Caco-2 (cell line): ENCODE results near the gene MEGF9. TPM values are rescaled to one million over a fixed set of nuclear protein-coding genes. Genes with fewer than 3 reads are reported as not detected.

Experiments used
- BruUV-seq: library from RNA; stranded (reverse); fragments of 400-500 nt; replicated peaks from 2 replicates; lab custom pipeline; 2021; lab: Mats Ljungman, UMichigan
- CTCF ChIA-PET: fragments of 300-600 bp; sonication (Branson Sonifier 250); formaldehyde crosslinking; loops from one replicate; lab custom pipeline; 2022; ENCODE audit warnings: antibody characterized with exemption; lab: Charles Lee
- POLR2A ChIA-PET: fragments of 300-600 bp; sonication (Branson Sonifier 250); formaldehyde crosslinking; loops from one replicate; lab custom pipeline; 2022; ENCODE audit warnings: antibody characterized with exemption; lab: Charles Lee
- DNase-seq, 2 experiments: peaks; one replicate each; pipeline versions ENCODE4 v3.0.0 to v3.0.0-alpha.2; 2020 to 2022
- H3K27me3 ChIP-seq: replicated peaks from 2 replicates; pipeline ENCODE4 v1.6.0; 2011; ENCODE audit warnings: low read length; ENCODE audit not compliant: control insufficient read depth, insufficient read depth
- H3K36me3 ChIP-seq: 2 replicates; pipeline ENCODE4 v1.5.1; 2011; ENCODE audit warnings: low read length; ENCODE audit not compliant: control insufficient read depth, insufficient read depth
- H3K4me1 ChIP-seq: fragments of 250-450 bp; sonication (Bioruptor Pico); 2 replicates; pipeline ENCODE4 v1.5.1; 2020; ENCODE audit warnings: mild to moderate bottlenecking
- H3K4me3 ChIP-seq: 2 replicates; pipeline ENCODE4 v1.5.1; 2011; ENCODE audit warnings: low read depth, mild to moderate bottlenecking, control low read depth, low read length
- H3K9me3 ChIP-seq: fragments of 250-450 bp; sonication (Bioruptor Pico); 2 replicates; pipeline ENCODE4 v1.5.1; 2020; ENCODE audit warnings: mild to moderate bottlenecking, moderate library complexity
- H3K27ac Mint-ChIP-seq: one replicate; pipeline ENCODE4 v1.8.0; 2022; ENCODE audit warnings: mixed read lengths; ENCODE audit not compliant: unreplicated experiment
- H3K27me3 Mint-ChIP-seq: one replicate; pipeline ENCODE4 v1.8.0; 2022; ENCODE audit warnings: mixed read lengths; ENCODE audit not compliant: insufficient read depth, unreplicated experiment
- H3K36me3 Mint-ChIP-seq: one replicate; pipeline ENCODE4 v1.8.0; 2022; ENCODE audit warnings: mild to moderate bottlenecking, mixed read lengths; ENCODE audit not compliant: insufficient read depth, unreplicated experiment
- H3K4me1 Mint-ChIP-seq: one replicate; pipeline ENCODE4 v1.8.0; 2022; ENCODE audit warnings: low read depth, mixed read lengths; ENCODE audit not compliant: unreplicated experiment
- H3K4me3 Mint-ChIP-seq: one replicate; pipeline ENCODE4 v1.8.0; 2022; ENCODE audit warnings: mild to moderate bottlenecking, moderate library complexity, mixed read lengths; ENCODE audit not compliant: unreplicated experiment
- H3K9me3 Mint-ChIP-seq: one replicate; pipeline ENCODE4 v1.8.0; 2022; ENCODE audit warnings: mixed read lengths; ENCODE audit not compliant: unreplicated experiment
- intact Hi-C: fragments of 100-400 bp; cut with micrococcal nuclease; formaldehyde crosslinking; loops from one replicate; pipeline ENCODE4 v1.10.0; 2022; ENCODE audit not compliant: unreplicated experiment
- total RNA-seq: library from RNA; stranded (reverse); gene quantifications from 2 replicates; pipeline ENCODE4 v1.2.3, GENCODE V29; 2022
- TF ChIP-seq, protein P1 (sequence below), 2 experiments: fragments of 200-600 bp in 1 of 2; IDR thresholded peaks; 1 replicate in 1 of 2; 2 replicates in 1 of 2; pipeline versions ENCODE4 v1.5.1 to v1.8.0; 2011 to 2022; ENCODE audit warnings: antibody characterized with exemption in 1 of 2, control low read depth in 1 of 2, inconsistent platforms in 1 of 2, low read depth in 1 of 2, low read length in 1 of 2, mild to moderate bottlenecking in 1 of 2, moderate library complexity in 1 of 2; ENCODE audit not compliant: insufficient read depth in 1 of 2, severe bottlenecking in 1 of 2, unreplicated experiment in 1 of 2

The MEGF9 gene
- total RNA-seq, 1 experiment from 2014 or later = 2.9 TPM

DNA sequence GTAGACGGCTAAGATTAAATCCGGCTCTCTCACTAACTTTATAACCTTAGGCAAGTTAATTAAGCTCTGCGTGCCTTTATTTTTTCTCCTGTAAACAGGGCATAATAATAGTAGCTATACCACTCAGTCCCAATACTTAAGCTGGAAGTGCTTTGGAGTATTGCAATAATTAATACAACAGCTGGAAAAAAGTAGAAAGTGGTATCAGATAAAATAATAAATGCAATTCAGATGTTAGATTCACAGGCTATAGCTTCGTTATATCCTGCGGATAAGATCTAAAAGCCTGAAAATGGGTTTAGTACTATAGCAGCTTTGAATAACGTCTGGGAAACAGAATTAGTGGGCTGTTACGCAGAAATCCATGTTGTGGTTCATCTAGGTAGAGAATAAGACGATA, 51.8 kb downstream of the MEGF9 start:
- no TSS peak for BruUV-seq
- no peaks in the 10 kb centered on the region for H3K36me3 ChIP-seq
- no peak for DNase-seq
- no peak overlapping the region for H3K27ac Mint-ChIP-seq
- peaks cover 2% of the 10 kb centered on the region for H3K27me3 Mint-ChIP-seq
- CTCF ChIA-PET = no interaction called here
- TF ChIP-seq, protein P1, sequence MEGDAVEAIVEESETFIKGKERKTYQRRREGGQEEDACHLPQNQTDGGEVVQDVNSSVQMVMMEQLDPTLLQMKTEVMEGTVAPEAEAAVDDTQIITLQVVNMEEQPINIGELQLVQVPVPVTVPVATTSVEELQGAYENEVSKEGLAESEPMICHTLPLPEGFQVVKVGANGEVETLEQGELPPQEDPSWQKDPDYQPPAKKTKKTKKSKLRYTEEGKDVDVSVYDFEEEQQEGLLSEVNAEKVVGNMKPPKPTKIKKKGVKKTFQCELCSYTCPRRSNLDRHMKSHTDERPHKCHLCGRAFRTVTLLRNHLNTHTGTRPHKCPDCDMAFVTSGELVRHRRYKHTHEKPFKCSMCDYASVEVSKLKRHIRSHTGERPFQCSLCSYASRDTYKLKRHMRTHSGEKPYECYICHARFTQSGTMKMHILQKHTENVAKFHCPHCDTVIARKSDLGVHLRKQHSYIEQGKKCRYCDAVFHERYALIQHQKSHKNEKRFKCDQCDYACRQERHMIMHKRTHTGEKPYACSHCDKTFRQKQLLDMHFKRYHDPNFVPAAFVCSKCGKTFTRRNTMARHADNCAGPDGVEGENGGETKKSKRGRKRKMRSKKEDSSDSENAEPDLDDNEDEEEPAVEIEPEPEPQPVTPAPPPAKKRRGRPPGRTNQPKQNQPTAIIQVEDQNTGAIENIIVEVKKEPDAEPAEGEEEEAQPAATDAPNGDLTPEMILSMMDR (IDR thresholded peaks at IDR 0.05; ENCODE audit: insufficient read depth in 1 of 2, low read depth in 1 of 2, low read length in 1 of 2, severe bottlenecking in 1 of 2, unreplicated experiment in 1 of 2) = no peak
- H3K4me1 ChIP-seq = no peaks in the 10 kb centered on the region
- POLR2A ChIA-PET = no interaction called here
- no peaks in the 10 kb centered on the region for H3K27me3 ChIP-seq
- intact Hi-C loops = no loop called here
- no peaks in the 10 kb centered on the region for H3K36me3 Mint-ChIP-seq
- no peak overlapping the region for H3K4me3 Mint-ChIP-seq
- peaks cover 6% of the 10 kb centered on the region; the same call in 1 of the 2 replicates for H3K9me3 ChIP-seq
- no peak overlapping the region for H3K4me3 ChIP-seq
- no peaks in the 10 kb centered on the region for H3K4me1 Mint-ChIP-seq
- H3K9me3 Mint-ChIP-seq = no peaks in the 10 kb centered on the region

DNA sequence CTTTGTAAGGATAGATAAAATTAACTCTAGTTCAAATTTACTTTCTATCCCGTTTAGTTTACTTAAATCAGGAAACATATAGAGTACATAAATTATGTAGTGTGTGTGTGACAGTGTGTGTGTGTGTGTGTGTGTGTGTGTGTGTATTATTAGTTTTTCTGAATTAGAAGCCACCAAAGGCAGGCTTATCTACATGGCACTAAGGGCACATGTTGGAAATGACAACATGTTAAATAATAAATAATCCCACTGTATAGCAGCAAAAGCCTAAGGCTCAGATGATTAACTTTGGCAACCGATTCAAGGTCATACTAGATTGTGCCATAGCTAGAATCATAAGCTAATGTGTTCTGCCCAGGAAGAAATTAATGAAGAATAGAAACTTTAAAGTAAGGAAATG, 54.6 kb downstream of the MEGF9 start:
- Mint-ChIP-seq H3K27me3 (peaks cover 2% of the 10 kb centered on the region), H3K9me3 (no peaks in the 10 kb centered on the region), H3K4me1 (no peaks in the 10 kb centered on the region), H3K4me3 (no peak overlapping the region), H3K36me3 (no peaks in the 10 kb centered on the region), H3K27ac (no peak overlapping the region)
- intact Hi-C loops = no loop called here
- TF ChIP-seq, protein P1 (IDR thresholded peaks at IDR 0.05; ENCODE audit: insufficient read depth in 1 of 2, low read depth in 1 of 2, low read length in 1 of 2, severe bottlenecking in 1 of 2, unreplicated experiment in 1 of 2) = no peak
- no peaks in the 10 kb centered on the region for H3K9me3 ChIP-seq
- H3K27me3 ChIP-seq = no peaks in the 10 kb centered on the region
- ChIA-PET POLR2A (no interaction called here), CTCF (no interaction called here)
- BruUV-seq = no TSS peak
- no peaks in the 10 kb centered on the region for H3K4me1 ChIP-seq
- no peaks in the 10 kb centered on the region for H3K36me3 ChIP-seq
- H3K4me3 ChIP-seq = no peak overlapping the region
- no peak for DNase-seq

DNA sequence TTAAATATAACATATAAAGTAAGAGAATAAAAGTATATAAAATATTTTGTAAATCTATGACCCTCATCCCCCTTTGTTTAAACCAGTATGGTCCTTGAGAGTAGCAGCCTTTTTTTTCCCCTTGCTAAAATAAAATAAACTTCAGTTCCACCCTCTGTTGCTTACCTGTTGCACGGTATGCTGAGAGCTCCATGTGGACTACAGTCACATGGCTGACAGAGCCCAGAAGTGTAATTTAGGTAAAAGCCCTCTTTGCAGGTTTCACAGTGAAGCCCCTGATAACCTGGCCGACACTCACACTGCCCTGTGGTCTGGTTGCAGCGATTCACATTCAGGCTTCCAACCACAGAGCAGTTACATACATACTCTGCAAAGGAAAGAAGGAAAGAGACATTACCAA, 55.1 kb downstream of the MEGF9 start:
- H3K27me3 Mint-ChIP-seq = peaks cover 2% of the 10 kb centered on the region
- no peaks in the 10 kb centered on the region for H3K36me3 Mint-ChIP-seq
- H3K4me3 Mint-ChIP-seq = no peak overlapping the region
- no peak overlapping the region for H3K27ac Mint-ChIP-seq
- H3K4me3 ChIP-seq = no peak overlapping the region
- BruUV-seq = no TSS peak
- H3K36me3 ChIP-seq = no peaks in the 10 kb centered on the region
- POLR2A ChIA-PET = no interaction called here
- no peaks in the 10 kb centered on the region for H3K9me3 ChIP-seq
- intact Hi-C loops = no loop called here
- TF ChIP-seq, protein P1 (IDR thresholded peaks at IDR 0.05; ENCODE audit: insufficient read depth in 1 of 2, low read depth in 1 of 2, low read length in 1 of 2, severe bottlenecking in 1 of 2, unreplicated experiment in 1 of 2) = no peak
- CTCF ChIA-PET = no interaction called here
- H3K4me1 ChIP-seq = no peaks in the 10 kb centered on the region
- no peaks in the 10 kb centered on the region for H3K9me3 Mint-ChIP-seq
- DNase-seq = no peak
- no peaks in the 10 kb centered on the region for H3K4me1 Mint-ChIP-seq
- H3K27me3 ChIP-seq = no peaks in the 10 kb centered on the region
